SK-N-MC (cell line): ENCODE results near the gene LHX5.
"Not testable (repeated sequence)": the region's sequence is repeated elsewhere in the genome, so short reads cannot be mapped to it uniquely, and the experiment has no call there.

Experiments used
- DNase-seq: peaks from one replicate; pipeline ENCODE4 v3.0.0-alpha.2; 2011; ENCODE audit warnings: low read depth, low spot score
- H3K27ac ChIP-seq: fragments of 200-600 bp; sonication (generic); 2 replicates; pipeline ENCODE4 v1.5.1; 2016; ENCODE audit warnings: mixed run types
- H3K36me3 ChIP-seq: fragments of 200-600 bp; sonication (generic); 2 replicates; pipeline ENCODE4 v1.6.1; 2017; ENCODE audit warnings: antibody characterized with exemption, low read length, mixed read lengths; ENCODE audit not compliant: insufficient read depth
- H3K4me3 ChIP-seq: fragments of 200-600 bp; sonication (generic); 2 replicates; pipeline ENCODE4 v1.5.1; 2016
- H3K9ac ChIP-seq: fragments of 200-600 bp; sonication (generic); 2 replicates; pipeline ENCODE4 v1.8.0; 2017; ENCODE audit warnings: mixed run types, mixed read lengths; ENCODE audit not compliant: insufficient read length
- H3K9me3 ChIP-seq: fragments of 200-600 bp; sonication (generic); 2 replicates; pipeline ENCODE4 v1.6.1; 2017; ENCODE audit warnings: low read depth, mild to moderate bottlenecking, antibody characterized with exemption, low read length, moderate library complexity, mixed read lengths
- EZH2 ChIP-seq: fragments of 200-600 bp; sonication (generic); IDR thresholded peaks from one replicate; pipeline ENCODE4 v1.6.1; 2017; ENCODE audit warnings: antibody characterized with exemption
- FOXP2 ChIP-seq: optimal IDR thresholded peaks from 2 replicates; pipeline ENCODE3; 2011; ENCODE audit warnings: mild to moderate bottlenecking, moderate library complexity; ENCODE audit not compliant: insufficient read depth; ENCODE audit errors: extremely low read length, control extremely low read depth
- POLR2AphosphoS5 ChIP-seq: IDR thresholded peaks from 2 replicates; pipeline ENCODE4 v1.6.1; 2012; ENCODE audit warnings: mild to moderate bottlenecking, low read depth, low read length, borderline replicate concordance

LHX5 gene

GRCh38 chr12:113500782-113501311 lies 29.2 kb upstream of the LHX5 start:
- Histone ChIP-seq H3K9me3 (no peaks in the 10 kb centered on the region), H3K36me3 (no peaks in the 10 kb centered on the region), H3K9ac (no peak overlapping the region), H3K4me3 (no peak overlapping the region), H3K27ac (no peak overlapping the region)
- no peak for DNase-seq
- TF ChIP-seq EZH2 (no peak), POLR2AphosphoS5 (no peak), FOXP2 (no peak)

GRCh38 chr12:113500306-113500675 lies 28.6 kb upstream of the LHX5 start:
- TF ChIP-seq EZH2 (no peak), FOXP2 (no peak), POLR2AphosphoS5 (no peak)
- no peak for DNase-seq
- no peak overlapping the region for H3K27ac ChIP-seq
- no peak overlapping the region for H3K9ac ChIP-seq
- H3K4me3 ChIP-seq, result no peak overlapping the region
- H3K9me3 ChIP-seq, result no peaks in the 10 kb centered on the region
- H3K36me3 ChIP-seq, result no peaks in the 10 kb centered on the region

GRCh38 chr12:113498490-113498889 lies 26.8 kb upstream of the LHX5 start:
- TF ChIP-seq POLR2AphosphoS5, result no peak
- TF ChIP-seq FOXP2, result no peak
- TF ChIP-seq EZH2, result no peak
- Histone ChIP-seq H3K9ac (no peak overlapping the region), H3K27ac (no peak overlapping the region), H3K9me3 (no peaks in the 10 kb centered on the region), H3K4me3 (no peak overlapping the region), H3K36me3 (no peaks in the 10 kb centered on the region)
- DNase-seq, result no peak

DNA sequence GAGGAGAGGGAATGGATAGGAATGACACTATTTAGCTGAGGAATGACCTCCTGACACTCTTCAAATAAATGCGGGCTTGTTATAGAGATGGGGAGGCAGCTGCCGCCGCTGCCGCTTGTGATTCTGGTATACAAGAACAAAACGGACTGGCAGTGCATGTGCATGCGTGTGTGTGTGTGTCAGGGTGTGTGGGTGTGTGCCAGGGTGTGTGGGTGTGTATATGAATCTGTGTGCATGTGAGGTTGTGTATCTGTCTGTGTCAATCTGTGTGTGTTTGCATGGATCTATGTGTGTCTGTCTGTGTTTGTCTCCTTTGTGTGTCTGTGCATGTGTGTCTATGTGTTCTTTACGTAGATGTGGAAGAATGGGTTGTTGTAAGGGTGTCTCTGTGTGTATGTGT lies 26.0 kb upstream of the LHX5 start:
- TF ChIP-seq POLR2AphosphoS5, result no peak
- TF ChIP-seq FOXP2, result no peak
- no peak for TF ChIP-seq EZH2
- Histone ChIP-seq H3K9ac (no peak overlapping the region), H3K36me3 (no peaks in the 10 kb centered on the region), H3K27ac (no peak overlapping the region), H3K4me3 (no peak overlapping the region), H3K9me3 (no peaks in the 10 kb centered on the region)
- no peak for DNase-seq

GRCh38 chr12:113495941-113496340 lies 24.3 kb upstream of the LHX5 start:
- not testable (repeated sequence) for H3K9me3 ChIP-seq, H3K9ac ChIP-seq, H3K36me3 ChIP-seq, DNase-seq, H3K4me3 ChIP-seq, H3K27ac ChIP-seq

- H3K9me3 ChIP-seq, result no peaks in the 10 kb centered on the region
- H3K4me3 ChIP-seq, result no peak overlapping the region
- no peak overlapping the region for H3K27ac ChIP-seq
- no peaks in the 10 kb centered on the region for H3K36me3 ChIP-seq
- TF ChIP-seq POLR2AphosphoS5 (no peak), EZH2 (no peak), FOXP2 (no peak)
- DNase-seq, result no peak
- H3K9ac ChIP-seq, result no peak overlapping the region
Observed at GRCh38 chr12:113488322-113488721, 16.7 kb upstream of the LHX5 start.

DNA sequence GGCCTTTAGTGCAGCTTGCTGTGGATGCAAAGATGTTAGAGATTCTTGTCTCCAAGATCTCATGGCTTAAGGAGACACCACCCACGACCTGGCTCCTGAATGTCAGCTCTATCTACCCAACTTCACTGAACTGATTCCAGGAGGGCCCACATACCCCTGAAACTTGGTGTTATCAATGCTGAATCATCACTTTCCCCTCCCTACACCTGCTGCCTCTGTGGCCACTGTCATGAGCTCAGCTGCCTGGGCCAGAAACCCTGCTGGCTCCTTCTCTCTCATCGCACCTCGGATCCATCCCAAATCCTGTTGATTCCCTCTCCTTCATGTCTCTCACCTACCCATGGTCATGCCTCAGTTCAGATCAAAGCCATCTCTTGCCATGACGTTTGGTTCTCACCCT lies 15.1 kb upstream of the LHX5 start:
- no peak for DNase-seq
- Histone ChIP-seq H3K4me3 (no peak overlapping the region), H3K9me3 (no peaks in the 10 kb centered on the region), H3K9ac (no peak overlapping the region), H3K27ac (no peak overlapping the region), H3K36me3 (no peaks in the 10 kb centered on the region)
- no peak for TF ChIP-seq EZH2
- no peak for TF ChIP-seq FOXP2
- no peak for TF ChIP-seq POLR2AphosphoS5

DNA sequence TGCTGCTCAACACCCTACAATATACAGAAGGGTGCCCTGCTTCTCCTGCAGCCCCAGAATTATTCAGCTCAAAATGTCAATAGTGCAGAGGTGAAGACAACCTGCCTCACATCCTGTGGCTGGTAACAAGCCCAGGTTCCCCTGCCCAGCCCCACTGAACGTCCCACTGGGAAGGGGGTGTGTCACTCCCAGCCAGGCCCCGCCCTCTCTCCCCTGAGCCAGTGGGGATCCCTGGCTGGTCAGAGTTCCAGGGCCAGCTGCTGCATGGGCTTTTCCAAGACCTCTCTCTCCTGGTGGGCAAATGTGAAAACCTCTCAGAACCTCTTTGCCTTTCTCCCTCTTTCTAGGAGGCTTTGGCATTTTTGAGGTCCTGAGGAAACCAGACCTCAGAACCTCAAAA lies 13.7 kb upstream of the LHX5 start:
- Histone ChIP-seq H3K4me3 (no peak overlapping the region), H3K36me3 (no peaks in the 10 kb centered on the region), H3K27ac (no peak overlapping the region), H3K9ac (no peak overlapping the region), H3K9me3 (no peaks in the 10 kb centered on the region)
- DNase-seq, result no peak
- no peak for TF ChIP-seq FOXP2
- TF ChIP-seq EZH2, result no peak
- TF ChIP-seq POLR2AphosphoS5, result no peak

DNA sequence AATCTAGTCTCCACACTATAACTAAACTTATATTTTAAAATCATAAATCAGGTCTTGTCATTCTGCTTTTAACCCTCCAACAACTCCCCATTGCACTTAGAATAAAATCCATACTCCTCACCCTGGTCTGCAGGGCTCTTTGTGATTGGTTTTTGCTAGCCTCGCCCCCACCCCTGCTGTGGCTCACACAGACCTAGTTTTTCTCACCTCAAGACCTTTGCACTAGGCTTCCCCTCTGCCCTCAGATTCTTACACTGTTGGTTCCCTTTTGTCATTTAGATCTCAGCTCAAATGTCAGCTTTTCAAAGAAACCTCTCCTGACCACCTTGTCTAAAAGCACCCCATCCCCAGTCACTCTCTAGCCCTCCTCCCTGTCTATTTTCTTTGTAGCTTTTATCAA lies 10.7 kb upstream of the LHX5 start:
- Histone ChIP-seq H3K36me3 (no peaks in the 10 kb centered on the region), H3K4me3 (no peak overlapping the region), H3K9me3 (no peaks in the 10 kb centered on the region), H3K27ac (no peak overlapping the region), H3K9ac (no peak overlapping the region)
- no peak for DNase-seq
- TF ChIP-seq FOXP2 (no peak), POLR2AphosphoS5 (no peak)

GRCh38 chr12:113480336-113480971 lies 8.8 kb upstream of the LHX5 start:
- Histone ChIP-seq H3K27ac (no peak overlapping the region), H3K36me3 (no peaks in the 10 kb centered on the region), H3K9ac (no peak overlapping the region), H3K9me3 (no peaks in the 10 kb centered on the region), H3K4me3 (no peak overlapping the region)
- no peak for DNase-seq
- TF ChIP-seq FOXP2 (no peak), POLR2AphosphoS5 (no peak), EZH2 (no peak)
